SK-N-SH (cell line): Measurements from ENCODE around the gene SMU1. TPM values are rescaled to one million over a fixed set of nuclear protein-coding genes. Genes with fewer than 3 reads are reported as not detected.

Experiments
- CTCF ChIA-PET: fragments of 300-600, 350-600 bp; formaldehyde crosslinking; extraction: SDS; loops from one replicate; lab custom pipeline; 2021; lab: Yijun Ruan, JAX
- POLR2A ChIA-PET: fragments of 350-600 bp; sonication (Branson Sonifier 250); formaldehyde crosslinking; extraction: SDS; loops from one replicate; lab custom pipeline; 2020; ENCODE audit warnings: antibody characterized with exemption, inconsistent platforms; lab: Yijun Ruan, JAX
- DNase-seq: peaks from one replicate; pipeline ENCODE4 v3.0.0; 2012
- H2AFZ ChIP-seq: fragments of 200-600 bp; sonication (generic); 2 replicates; pipeline ENCODE4 v1.8.1; 2016; ENCODE audit warnings: antibody characterized with exemption, mild to moderate bottlenecking, low read depth
- H3F3A ChIP-seq: fragments of 200-600 bp; sonication (generic); replicated peaks from 2 replicates; pipeline ENCODE3; 2016; ENCODE audit warnings: antibody characterized with exemption, mild to moderate bottlenecking; ENCODE audit not compliant: insufficient read depth
- H3K27ac ChIP-seq, 2 experiments: fragments of 200-500 bp in 1 of 2; fragments of 200-600 bp in 1 of 2; sonication (Bioruptor generic) in 1 of 2; sonication (generic), shearing (Covaris generic) in 1 of 2; 2 replicates each; pipeline versions ENCODE4 v1.5.1 to v1.6.1; 2014 to 2016; ENCODE audit warnings: low read depth in 2 of 2, inconsistent platforms in 1 of 2, low read length in 1 of 2, mild to moderate bottlenecking in 1 of 2, mixed read lengths in 1 of 2
- H3K27me3 ChIP-seq: fragments of 200-600 bp; sonication (generic), shearing (Covaris generic); 2 replicates; pipeline ENCODE4 v1.6.1; 2016; ENCODE audit warnings: mixed run types; ENCODE audit not compliant: insufficient read depth
- H3K36me3 ChIP-seq, 2 experiments: fragments of 200-500 bp in 1 of 2; fragments of 200-600 bp in 1 of 2; sonication (Bioruptor generic) in 1 of 2; sonication (generic) in 1 of 2; replicated peaks in 1 of 2; 2 replicates each; pipeline versions ENCODE3 to v1.5.1; 2014 to 2016; ENCODE audit warnings: low read length in 1 of 2, mild to moderate bottlenecking in 1 of 2; ENCODE audit not compliant: insufficient read depth in 2 of 2, control insufficient read depth in 1 of 2
- H3K4me1 ChIP-seq, 2 experiments: fragments of 200-500 bp in 1 of 2; fragments of 200-600 bp in 1 of 2; sonication (Bioruptor generic) in 1 of 2; sonication (generic), shearing (Covaris generic) in 1 of 2; 2 replicates each; pipeline versions ENCODE4 v1.5.1 to v1.6.1; 2014 to 2016; ENCODE audit warnings: low read depth in 1 of 2, low read length in 1 of 2, mixed run types in 1 of 2; ENCODE audit not compliant: insufficient read depth in 2 of 2, control insufficient read depth in 1 of 2
- H3K4me2 ChIP-seq: fragments of 200-600 bp; sonication (generic), shearing (Covaris generic); 2 replicates; pipeline ENCODE4 v1.6.1; 2017; ENCODE audit warnings: mixed run types
- H3K4me3 ChIP-seq, 2 experiments: fragments of 200-500 bp in 1 of 2; fragments of 200-600 bp in 1 of 2; sonication (Bioruptor generic) in 1 of 2; sonication (generic), shearing (Covaris generic) in 1 of 2; 2 replicates each; pipeline versions ENCODE4 v1.5.1 to v1.8.1; 2014 to 2016; ENCODE audit warnings: low read depth in 2 of 2, inconsistent platforms in 1 of 2, low read length in 1 of 2, mild to moderate bottlenecking in 1 of 2, mixed read lengths in 1 of 2, moderate library complexity in 1 of 2
- H3K79me2 ChIP-seq: fragments of 200-600 bp; sonication (generic); 2 replicates; pipeline ENCODE4 v1.8.1; 2017; ENCODE audit warnings: mild to moderate bottlenecking; ENCODE audit not compliant: insufficient read depth
- H3K9ac ChIP-seq: fragments of 200-600 bp; sonication (generic); 2 replicates; pipeline ENCODE4 v1.6.1; 2017; ENCODE audit warnings: mixed run types
- H3K9me2 ChIP-seq: fragments of 200-600 bp; sonication (generic); 2 replicates; pipeline ENCODE4 v1.6.1; 2017; ENCODE audit warnings: mixed run types
- H3K9me3 ChIP-seq: fragments of 200-600 bp; sonication (generic); 2 replicates; pipeline ENCODE4 v1.6.1; 2017; ENCODE audit warnings: mixed run types, mild to moderate bottlenecking, moderate library complexity
- H4K20me1 ChIP-seq: fragments of 200-600 bp; sonication (generic); 2 replicates; pipeline ENCODE4 v1.6.1; 2017; ENCODE audit warnings: mild to moderate bottlenecking, mixed run types; ENCODE audit not compliant: insufficient read depth
- EZH2phosphoT487 ChIP-seq: fragments of 200-600 bp; sonication (generic); IDR thresholded peaks from 2 replicates; pipeline ENCODE4 v1.6.1; 2017; ENCODE audit warnings: low read depth, mixed run types, mild to moderate bottlenecking, antibody characterized with exemption, moderate library complexity, borderline replicate concordance
- FOSL2 ChIP-seq: IDR thresholded peaks from 2 replicates; pipeline ENCODE4 v1.4.0; 2012; ENCODE audit warnings: low read depth, mild to moderate bottlenecking, moderate library complexity, borderline replicate concordance
- MXI1 ChIP-seq: IDR thresholded peaks from 2 replicates; pipeline ENCODE4 v1.6.1; 2012; ENCODE audit warnings: mild to moderate bottlenecking, low read depth, low read length, improper control_type of control experiment
- NRF1 ChIP-seq: IDR thresholded peaks from 2 replicates; pipeline ENCODE4 v1.6.1; 2012; ENCODE audit warnings: low read depth, mild to moderate bottlenecking, low read length
- RAD21 ChIP-seq: IDR thresholded peaks from 2 replicates; pipeline ENCODE4 v1.6.1; 2012; ENCODE audit warnings: mild to moderate bottlenecking, low read length
- SMC3 ChIP-seq: IDR thresholded peaks from 2 replicates; pipeline ENCODE4 v1.6.1; 2012; ENCODE audit warnings: low read depth, low read length, improper control_type of control experiment
- WGBS: methylation state at CpG from one replicate; pipeline ENCODE4 v1.1.6; 2017; ENCODE audit warnings: low lambda C conversion rate; 5-methylcytosine and 5-hydroxymethylcytosine counted together
- polyA plus RNA-seq, 3 experiments: library from polyadenylated mRNA; depleted of rRNA; stranded (reverse); fragments of >200 nt; gene quantifications; 2 replicates each; pipeline ENCODE4 v1.2.3, GENCODE V29; 2012
- TF ChIP-seq, protein P1 (sequence below): IDR thresholded peaks from 2 replicates; pipeline ENCODE4 v1.6.1; 2012; ENCODE audit warnings: mild to moderate bottlenecking, low read depth, low read length, moderate library complexity
- TF ChIP-seq, protein P2 (sequence below): IDR thresholded peaks from 2 replicates; pipeline ENCODE4 v1.4.0; 2012; ENCODE audit warnings: low read depth, borderline replicate concordance
- TF ChIP-seq, protein P3 (sequence below): fragments of 150-350 bp; IDR thresholded peaks from 2 replicates; pipeline ENCODE4 v1.6.1; 2017; ENCODE audit warnings: antibody characterized with exemption, low read length, low read depth, borderline replicate concordance

SMU1 gene
- polyA plus RNA-seq, 1 of the 3 experiments (the other 2 are of a cell fraction), result 9.8 TPM

DNA sequence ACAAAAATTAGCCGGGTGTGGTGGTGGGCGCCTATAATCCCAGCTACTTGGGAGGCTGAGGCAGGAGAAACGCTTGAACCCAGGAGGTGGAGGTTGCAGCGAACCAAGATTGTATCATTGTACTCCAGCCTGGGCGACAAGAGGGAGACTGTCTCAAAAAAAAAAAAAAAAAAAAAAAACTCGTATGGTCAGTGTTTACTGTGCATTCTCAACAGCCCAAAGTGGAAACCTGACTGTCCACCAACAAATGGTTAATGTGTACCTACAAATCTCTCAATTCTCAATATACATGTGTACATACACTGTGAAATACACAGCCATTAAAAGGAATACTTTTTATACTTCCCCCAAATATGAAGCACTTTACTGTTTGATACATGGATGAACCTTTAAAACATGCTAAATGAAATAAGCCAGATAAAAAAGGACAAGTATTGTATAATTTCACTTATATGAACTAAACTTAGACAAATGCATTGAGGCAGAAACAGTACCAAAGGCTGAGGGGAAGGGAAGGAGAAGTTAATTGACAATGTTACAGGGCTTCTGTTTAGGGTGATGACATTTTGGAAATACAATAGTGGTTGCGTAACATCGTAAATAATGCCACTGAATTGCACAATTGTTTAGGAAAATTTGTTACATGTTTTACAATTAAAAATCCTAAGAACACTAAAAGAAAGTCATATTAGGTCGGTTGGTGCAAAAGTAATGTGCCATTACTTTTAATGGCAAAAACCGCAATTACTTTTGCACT, 34.9 kb downstream of the SMU1 start:
- POLR2A ChIA-PET, result interaction anchor here (2.0 kb wide), 1 partner anchor 17 kb away, joined by 8 read pairs; the partner anchor contains the start of gene DNAJA1
- DNase-seq, result no peak

More for the DNA sequence above, 34.9 kb downstream of the SMU1 start:
- H4K20me1 ChIP-seq, result no peaks in the 10 kb centered on the region
- WGBS, result 88% methylated on average over 10 of the region's 10 CpGs
- no peak overlapping the region for H3K9ac ChIP-seq
- CTCF ChIA-PET, result interaction anchor here (2.0 kb wide), 1 partner anchor 7 kb away, joined by 5 read pairs; no protein-coding TSS in a partner anchor
- H3K9me3 ChIP-seq, result no peaks in the 10 kb centered on the region
- TF ChIP-seq, protein P1, sequence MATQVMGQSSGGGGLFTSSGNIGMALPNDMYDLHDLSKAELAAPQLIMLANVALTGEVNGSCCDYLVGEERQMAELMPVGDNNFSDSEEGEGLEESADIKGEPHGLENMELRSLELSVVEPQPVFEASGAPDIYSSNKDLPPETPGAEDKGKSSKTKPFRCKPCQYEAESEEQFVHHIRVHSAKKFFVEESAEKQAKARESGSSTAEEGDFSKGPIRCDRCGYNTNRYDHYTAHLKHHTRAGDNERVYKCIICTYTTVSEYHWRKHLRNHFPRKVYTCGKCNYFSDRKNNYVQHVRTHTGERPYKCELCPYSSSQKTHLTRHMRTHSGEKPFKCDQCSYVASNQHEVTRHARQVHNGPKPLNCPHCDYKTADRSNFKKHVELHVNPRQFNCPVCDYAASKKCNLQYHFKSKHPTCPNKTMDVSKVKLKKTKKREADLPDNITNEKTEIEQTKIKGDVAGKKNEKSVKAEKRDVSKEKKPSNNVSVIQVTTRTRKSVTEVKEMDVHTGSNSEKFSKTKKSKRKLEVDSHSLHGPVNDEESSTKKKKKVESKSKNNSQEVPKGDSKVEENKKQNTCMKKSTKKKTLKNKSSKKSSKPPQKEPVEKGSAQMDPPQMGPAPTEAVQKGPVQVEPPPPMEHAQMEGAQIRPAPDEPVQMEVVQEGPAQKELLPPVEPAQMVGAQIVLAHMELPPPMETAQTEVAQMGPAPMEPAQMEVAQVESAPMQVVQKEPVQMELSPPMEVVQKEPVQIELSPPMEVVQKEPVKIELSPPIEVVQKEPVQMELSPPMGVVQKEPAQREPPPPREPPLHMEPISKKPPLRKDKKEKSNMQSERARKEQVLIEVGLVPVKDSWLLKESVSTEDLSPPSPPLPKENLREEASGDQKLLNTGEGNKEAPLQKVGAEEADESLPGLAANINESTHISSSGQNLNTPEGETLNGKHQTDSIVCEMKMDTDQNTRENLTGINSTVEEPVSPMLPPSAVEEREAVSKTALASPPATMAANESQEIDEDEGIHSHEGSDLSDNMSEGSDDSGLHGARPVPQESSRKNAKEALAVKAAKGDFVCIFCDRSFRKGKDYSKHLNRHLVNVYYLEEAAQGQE, result no peak
- TF ChIP-seq MXI1, result no peak
- TF ChIP-seq, protein P2, sequence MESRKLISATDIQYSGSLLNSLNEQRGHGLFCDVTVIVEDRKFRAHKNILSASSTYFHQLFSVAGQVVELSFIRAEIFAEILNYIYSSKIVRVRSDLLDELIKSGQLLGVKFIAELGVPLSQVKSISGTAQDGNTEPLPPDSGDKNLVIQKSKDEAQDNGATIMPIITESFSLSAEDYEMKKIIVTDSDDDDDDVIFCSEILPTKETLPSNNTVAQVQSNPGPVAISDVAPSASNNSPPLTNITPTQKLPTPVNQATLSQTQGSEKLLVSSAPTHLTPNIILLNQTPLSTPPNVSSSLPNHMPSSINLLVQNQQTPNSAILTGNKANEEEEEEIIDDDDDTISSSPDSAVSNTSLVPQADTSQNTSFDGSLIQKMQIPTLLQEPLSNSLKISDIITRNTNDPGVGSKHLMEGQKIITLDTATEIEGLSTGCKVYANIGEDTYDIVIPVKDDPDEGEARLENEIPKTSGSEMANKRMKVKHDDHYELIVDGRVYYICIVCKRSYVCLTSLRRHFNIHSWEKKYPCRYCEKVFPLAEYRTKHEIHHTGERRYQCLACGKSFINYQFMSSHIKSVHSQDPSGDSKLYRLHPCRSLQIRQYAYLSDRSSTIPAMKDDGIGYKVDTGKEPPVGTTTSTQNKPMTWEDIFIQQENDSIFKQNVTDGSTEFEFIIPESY, result no peak
- TF ChIP-seq SMC3, result no peak
- TF ChIP-seq EZH2phosphoT487, result no peak
- TF ChIP-seq, protein P3, sequence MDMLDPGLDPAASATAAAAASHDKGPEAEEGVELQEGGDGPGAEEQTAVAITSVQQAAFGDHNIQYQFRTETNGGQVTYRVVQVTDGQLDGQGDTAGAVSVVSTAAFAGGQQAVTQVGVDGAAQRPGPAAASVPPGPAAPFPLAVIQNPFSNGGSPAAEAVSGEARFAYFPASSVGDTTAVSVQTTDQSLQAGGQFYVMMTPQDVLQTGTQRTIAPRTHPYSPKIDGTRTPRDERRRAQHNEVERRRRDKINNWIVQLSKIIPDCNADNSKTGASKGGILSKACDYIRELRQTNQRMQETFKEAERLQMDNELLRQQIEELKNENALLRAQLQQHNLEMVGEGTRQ, result no peak
- TF ChIP-seq RAD21, result no peak
- no peak for TF ChIP-seq NRF1
- no peak for TF ChIP-seq FOSL2
- H3K27ac ChIP-seq, result peak overlapping the region in 1 of 2 experiments; percentile 2; a peak in 1 of 4 replicates
- H3K9me2 ChIP-seq, result no peaks in the 10 kb centered on the region
- H3K4me2 ChIP-seq, result no peak overlapping the region
- H3F3A ChIP-seq, result peaks cover 80% of the 10 kb centered on the region
- H3K4me1 ChIP-seq, result peaks cover 5 to 9% of the 10 kb centered on the region in 2 experiments; a peak in 2 of 4 replicates
- no peaks in the 10 kb centered on the region for H3K27me3 ChIP-seq
- H3K79me2 ChIP-seq, result peaks cover 7% of the 10 kb centered on the region; the same call in 1 of the 2 replicates
- no peak overlapping the region for H2AFZ ChIP-seq
- H3K36me3 ChIP-seq, result peaks cover 38 to 49% of the 10 kb centered on the region in 2 experiments
- H3K4me3 ChIP-seq, result no peak overlapping the region
